ENCODE measurements around the gene TSKS.

The TSKS gene

GRCh38 chr19:49763230-49763629 lies at the start of gene TSKS:
TSKS (minus strand) TSS chr19:49763306; CDS start chr19:49763247, 59 bp downstream.
- DNase-seq (ENCODE audit: low read depth in 2 of 2): no peak

- DNase-seq (ENCODE audit: low read depth in 2 of 2): no peak
These were observed 49.4 kb upstream of the TSKS start for GRCh38 chr19:49812452-49812996.

DNA sequence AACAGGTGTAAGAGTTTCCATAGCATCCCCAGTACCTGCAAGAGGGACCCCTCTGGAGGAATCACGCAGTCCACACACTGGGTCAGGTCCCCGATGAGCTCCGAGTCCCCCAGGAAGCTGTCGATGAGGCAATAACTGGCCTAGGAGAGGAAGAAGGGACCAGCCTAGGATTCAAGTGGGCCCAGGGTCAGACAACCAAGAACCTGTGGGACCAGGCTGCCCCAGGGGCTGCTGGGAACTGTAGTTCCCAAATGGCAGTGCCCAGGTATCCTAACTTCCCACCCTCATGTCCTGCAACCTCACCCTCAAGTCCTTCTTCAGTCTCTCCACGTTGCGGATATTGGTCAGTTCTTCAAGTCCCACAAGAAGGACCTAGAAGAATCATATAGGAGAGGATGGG lies 48.2 kb upstream of the TSKS start:
- no peak for DNase-seq (ENCODE audit: low read depth in 2 of 2)

DNA sequence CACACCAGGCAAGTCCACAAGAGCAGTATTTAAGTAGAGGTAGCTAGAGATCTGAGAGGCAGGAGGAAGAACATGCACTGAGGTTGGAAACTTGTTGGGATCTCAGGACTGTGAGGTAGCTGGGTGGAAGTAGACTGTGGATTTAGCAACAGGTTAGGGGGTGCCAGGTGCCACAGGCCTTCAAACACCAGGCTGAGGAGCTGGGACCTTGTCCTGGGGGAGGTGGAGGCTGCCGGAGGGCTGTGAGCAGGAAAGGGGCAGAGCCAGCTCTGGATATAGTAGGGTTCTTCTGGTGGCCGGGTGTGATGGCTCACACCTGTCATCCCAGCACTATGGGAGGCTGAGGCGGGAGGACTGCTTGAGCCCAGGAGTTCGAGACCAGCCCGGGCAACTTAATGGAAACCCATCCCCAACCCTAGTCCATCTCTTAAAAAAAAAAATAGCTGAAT lies 46.9 kb upstream of the TSKS start:
- no peak for DNase-seq (ENCODE audit: low read depth in 2 of 2)

DNA sequence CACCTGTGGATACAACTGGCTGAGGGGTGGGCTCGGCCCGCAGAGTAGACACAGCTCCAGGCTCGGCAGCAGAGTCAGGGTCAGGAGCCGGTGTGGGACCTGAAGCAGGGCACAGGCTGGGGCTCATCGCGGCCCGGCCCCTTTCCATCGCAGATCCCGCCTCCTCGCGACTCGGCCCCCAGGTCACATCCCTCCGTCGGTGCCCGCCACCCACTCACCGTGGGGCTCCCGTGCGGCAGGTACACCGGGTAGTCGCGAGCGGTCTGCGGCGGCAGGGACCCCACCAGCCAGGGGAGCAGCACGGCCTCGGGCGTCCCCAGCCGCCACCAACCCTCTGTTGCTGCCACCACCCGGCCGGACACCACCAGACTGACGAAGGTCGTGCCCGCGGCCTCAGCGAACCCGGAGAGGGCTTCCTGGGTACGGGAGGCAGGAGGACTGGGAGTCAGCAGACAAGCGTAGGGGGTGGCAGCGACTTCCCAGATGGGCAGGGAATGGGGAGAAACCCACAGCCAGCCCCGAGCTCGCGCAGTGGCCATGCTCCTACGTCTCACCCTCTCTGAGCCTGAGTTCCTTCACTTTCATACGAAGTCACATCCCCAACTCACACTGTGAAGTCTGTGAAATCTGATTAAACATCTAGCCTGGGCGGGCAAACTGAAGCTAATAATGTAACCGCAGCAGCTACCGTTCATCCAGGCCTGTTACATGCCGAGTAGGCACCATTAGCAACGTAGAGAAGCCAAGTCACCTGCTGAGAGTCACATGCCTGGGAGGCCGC lies 46.2 kb upstream of the TSKS start:
- DNase-seq (ENCODE audit: low read depth in 2 of 2): no peak

GRCh38 chr19:49808711-49809159 lies 45.6 kb upstream of the TSKS start:
- peak; percentile 63 to 66 for DNase-seq (ENCODE audit: low read depth in 2 of 2)

DNA sequence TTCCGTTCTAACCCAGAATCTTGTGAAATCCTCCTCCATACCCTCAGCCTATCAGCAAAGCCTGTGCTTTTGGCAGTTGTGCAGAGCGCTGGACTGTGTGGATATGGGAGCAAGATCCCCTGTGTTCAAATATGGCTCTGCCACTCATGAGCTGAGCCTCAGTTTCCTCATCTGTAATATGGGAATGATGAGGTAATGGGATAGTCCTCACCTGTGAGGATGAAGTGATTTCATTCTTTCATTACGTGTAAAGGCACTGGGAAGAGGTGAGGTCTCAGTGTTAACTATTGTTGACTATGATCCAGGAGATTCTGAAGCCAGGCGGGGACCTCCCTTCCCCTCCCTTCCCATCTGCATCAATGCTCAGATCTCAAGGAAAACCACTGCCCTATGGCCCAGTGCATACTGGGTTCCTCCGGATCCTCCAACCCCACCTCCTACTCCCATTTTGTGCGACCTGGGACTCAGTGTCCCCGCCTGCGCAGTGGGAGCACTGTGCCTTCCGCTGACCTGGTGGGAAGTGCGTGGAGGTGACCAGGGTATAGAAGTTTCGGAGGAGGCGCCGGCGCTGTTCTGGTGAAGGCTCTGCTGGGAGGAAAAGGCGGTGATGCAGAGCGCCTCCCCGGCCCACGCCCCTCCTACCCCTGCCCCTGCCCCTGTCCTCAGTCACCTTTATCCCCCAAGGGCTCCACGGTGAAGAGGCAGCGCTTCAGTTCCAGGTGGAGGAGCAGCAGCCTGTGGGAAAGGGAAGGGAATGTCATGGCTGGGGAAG lies 45.0 kb upstream of the TSKS start:
- no peak for DNase-seq (ENCODE audit: low read depth in 2 of 2)

- no peak for DNase-seq (ENCODE audit: low read depth in 2 of 2)
These were observed 44.2 kb upstream of the TSKS start for GRCh38 chr19:49807058-49807903.

- no peak for DNase-seq (ENCODE audit: low read depth in 2 of 2)
These were observed 43.5 kb upstream of the TSKS start for GRCh38 chr19:49806620-49806959.

GRCh38 chr19:49805822-49806619 lies 42.9 kb upstream of the TSKS start:
- DNase-seq (ENCODE audit: low read depth in 2 of 2): no peak

- DNase-seq (ENCODE audit: low read depth in 2 of 2): no peak
These were observed 40.4 kb upstream of the TSKS start for GRCh38 chr19:49803529-49803856.

- DNase-seq (ENCODE audit: low read depth in 2 of 2): no peak
These were observed 39.9 kb upstream of the TSKS start for GRCh38 chr19:49802836-49803528.

- DNase-seq (ENCODE audit: low read depth in 2 of 2): peak; percentile 83 to 85
These were observed 39.0 kb upstream of the TSKS start for GRCh38 chr19:49801966-49802661.

- DNase-seq (ENCODE audit: low read depth in 2 of 2): no peak
These were observed 38.3 kb upstream of the TSKS start for GRCh38 chr19:49801401-49801888.

GRCh38 chr19:49800771-49801170 lies 37.7 kb upstream of the TSKS start:
- DNase-seq (ENCODE audit: low read depth in 2 of 2): no peak

DNA sequence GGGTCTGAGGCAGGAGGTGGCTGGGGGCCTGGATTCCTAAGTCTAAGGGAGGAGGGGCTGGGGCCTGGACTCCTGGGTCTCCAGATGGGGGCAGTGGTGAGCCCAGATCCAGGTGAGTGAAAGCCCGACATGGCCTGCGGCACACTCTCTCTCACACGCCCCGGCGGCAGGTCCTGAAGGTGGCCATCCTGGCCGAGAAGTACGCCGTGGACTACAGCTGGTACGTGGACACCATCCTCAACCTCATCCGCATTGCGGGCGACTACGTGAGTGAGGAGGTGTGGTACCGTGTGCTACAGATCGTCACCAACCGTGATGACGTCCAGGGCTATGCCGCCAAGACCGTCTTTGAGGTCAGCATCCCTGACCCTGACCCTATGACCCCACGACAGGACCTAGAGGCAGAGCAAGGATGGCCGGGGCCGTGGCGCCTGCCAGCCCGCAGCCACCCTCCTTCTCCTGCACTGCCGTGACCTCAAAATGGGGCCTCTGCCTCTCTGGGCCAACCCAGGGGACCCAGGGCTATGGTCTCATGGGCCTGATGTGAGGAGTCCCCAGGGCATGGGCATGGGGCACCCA lies 36.8 kb upstream of the TSKS start:
- DNase-seq (ENCODE audit: low read depth in 2 of 2): no peak

DNA sequence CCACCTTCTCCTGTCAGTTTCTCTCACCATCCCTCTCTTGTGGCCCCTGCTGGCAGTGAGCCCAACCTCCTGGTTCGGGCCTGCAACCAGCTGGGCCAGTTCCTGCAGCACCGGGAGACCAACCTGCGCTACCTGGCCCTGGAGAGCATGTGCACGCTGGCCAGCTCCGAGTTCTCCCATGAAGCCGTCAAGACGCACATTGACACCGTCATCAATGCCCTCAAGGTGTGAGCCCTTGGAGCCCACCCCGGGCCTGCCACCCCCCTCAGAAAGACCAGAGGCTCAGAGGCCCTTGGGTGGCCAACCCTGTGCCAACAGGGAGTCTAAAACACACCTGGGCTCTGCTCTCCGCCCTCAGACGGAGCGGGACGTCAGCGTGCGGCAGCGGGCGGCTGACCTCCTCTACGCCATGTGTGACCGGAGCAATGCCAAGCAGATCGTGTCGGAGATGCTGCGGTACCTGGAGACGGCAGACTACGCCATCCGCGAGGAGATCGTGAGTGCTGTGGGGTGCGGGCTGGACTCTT lies 36.2 kb upstream of the TSKS start:
- DNase-seq (ENCODE audit: low read depth in 2 of 2): no peak

- no peak for DNase-seq (ENCODE audit: low read depth in 2 of 2)
These were observed 35.5 kb upstream of the TSKS start for GRCh38 chr19:49798574-49798973.

DNA sequence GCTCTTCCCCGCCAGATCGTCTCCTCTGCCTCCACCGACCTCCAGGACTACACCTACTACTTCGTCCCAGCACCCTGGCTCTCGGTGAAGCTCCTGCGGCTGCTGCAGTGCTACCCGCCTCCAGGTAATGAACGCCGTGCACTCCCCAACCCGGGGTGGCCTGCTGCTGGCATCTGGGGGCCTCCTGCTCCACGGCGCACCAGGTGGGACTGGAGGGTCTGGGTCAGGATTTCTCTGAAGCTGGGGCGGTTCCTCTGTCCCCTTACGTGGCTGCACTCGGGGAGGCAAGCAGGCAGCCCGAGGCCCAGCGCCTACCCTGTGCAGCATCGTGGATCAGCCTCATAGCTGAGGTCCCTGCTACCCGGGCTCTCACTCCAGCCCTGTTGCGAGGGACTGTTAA lies 32.5 kb upstream of the TSKS start:
- no peak for DNase-seq (ENCODE audit: low read depth in 2 of 2)

Data from fibroblast of skin of left quadriceps (primary cell).